Activated CD8-positive, alpha-beta memory T cell treated with anti-CD3 and anti-CD28 coated beads, Interleukin-2, amount 50 U/mL, for 24 hours (primary cell): ENCODE results near the gene KIF16B.
"Not testable (repeated sequence)": the region's sequence is repeated elsewhere in the genome, so short reads cannot be mapped to it uniquely, and the experiment has no call there.

Experiments
- DNase-seq: peaks from one replicate; pipeline ENCODE4 v3.0.0-alpha.2; 2020; ENCODE audit errors: extremely low read depth

KIF16B gene

DNA sequence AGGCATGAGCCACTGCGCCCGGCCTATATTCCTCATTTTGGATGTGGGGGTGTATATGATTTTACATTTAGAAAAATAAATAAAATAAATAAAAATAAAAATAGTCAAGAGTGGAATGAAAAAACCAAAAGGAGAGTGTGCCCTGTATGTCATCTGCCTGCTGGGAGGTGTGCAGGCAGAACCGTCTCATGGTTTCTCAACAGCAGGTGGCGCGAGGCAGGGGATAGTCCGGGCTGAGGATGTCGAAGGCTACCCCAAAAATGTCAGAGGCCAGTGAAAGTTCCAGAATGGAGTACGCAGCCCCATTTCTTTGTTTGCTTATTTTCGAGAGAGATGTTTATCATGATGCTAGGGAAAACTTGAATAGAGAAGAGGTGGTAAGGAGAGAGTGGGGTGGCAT, 16.4 kb upstream of the KIF16B start:
- no peak for DNase-seq

DNA sequence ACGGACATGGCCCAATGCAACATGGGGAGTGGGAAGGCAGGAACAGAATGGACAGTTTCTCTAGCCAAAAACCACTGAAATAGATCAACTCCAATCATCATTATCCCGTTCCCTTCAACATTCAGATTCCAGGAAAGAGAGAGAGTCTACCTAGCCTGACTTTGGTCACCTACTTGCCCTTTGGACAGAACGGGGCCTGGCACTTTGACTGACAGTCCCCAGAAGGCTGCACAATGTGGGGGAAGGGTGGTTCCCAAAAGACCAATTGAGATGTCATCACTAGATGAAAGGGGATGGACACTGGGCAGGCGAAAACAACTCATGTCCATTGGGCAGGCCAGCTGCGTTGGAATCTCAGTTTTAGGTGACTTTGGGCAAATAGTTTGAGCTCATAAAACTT, 15.0 kb upstream of the KIF16B start:
- no peak for DNase-seq

GRCh38 chr20:16587066-16587465, 13.8 kb upstream of the KIF16B start:
- DNase-seq: no peak

DNA sequence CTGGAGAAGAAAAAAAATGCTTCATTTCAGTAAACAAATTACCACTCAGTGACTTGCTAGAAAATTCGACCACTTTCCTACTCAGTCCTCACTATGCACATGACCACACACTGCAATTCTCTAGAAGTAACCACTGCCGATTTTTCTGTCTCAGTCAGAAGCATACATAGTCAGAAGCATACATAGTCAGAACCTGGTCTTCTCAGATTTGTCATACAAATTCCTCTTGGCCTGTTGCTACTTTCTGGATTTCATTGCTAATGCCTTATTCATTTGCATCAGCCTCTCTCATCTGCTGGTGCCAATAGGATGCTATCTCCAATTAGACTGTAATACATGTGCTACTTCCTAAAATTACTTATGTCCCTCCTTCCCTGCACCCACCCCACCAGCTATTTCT, 10.2 kb upstream of the KIF16B start:
- DNase-seq: no peak

DNA sequence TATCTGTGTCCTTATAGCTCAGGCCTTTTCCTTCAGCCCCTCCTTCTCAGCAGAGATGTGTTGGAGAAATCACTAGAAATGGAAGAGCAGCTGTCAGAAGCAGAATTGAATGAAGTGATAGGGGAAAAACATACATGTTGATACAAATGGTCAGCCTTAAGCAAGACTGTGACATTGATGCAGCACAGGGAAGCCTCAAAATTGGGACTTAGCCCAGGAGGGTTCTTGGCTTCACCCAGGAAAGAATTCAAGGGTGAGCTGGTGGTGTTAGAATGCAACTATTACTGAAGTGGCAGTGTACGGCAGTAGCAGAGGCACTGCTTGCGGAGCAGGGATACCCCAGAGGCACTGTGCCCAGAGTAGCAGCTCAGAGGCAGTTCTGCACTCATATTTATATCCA, 8.0 kb upstream of the KIF16B start:
- no peak for DNase-seq

- DNase-seq: no peak
These were observed 7.4 kb upstream of the KIF16B start for GRCh38 chr20:16580620-16581019.

GRCh38 chr20:16580147-16580546, 6.9 kb upstream of the KIF16B start:
- no peak for DNase-seq

DNA sequence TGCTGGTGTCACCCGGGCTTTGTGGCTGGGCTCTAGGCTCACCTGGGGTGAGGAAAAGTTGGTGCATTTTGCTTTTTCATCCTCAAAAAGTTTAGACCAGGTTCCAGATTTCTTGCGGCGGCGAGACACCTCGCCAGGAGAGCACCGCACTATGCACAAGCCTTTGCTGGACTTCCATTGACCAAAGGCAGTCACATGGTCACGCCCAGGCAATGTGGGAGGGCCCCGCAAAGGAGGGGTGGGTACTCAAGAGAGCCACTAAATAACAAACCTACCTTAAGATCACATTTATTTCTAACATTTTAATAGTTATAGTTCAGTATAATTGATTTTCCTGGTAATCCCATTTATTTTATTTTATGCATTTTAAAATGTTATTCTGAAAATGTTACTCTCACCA, 3.0 kb upstream of the KIF16B start:
- DNase-seq: no peak

- DNase-seq: no peak
These were observed 2.3 kb upstream of the KIF16B start for GRCh38 chr20:16575390-16576140.

DNA sequence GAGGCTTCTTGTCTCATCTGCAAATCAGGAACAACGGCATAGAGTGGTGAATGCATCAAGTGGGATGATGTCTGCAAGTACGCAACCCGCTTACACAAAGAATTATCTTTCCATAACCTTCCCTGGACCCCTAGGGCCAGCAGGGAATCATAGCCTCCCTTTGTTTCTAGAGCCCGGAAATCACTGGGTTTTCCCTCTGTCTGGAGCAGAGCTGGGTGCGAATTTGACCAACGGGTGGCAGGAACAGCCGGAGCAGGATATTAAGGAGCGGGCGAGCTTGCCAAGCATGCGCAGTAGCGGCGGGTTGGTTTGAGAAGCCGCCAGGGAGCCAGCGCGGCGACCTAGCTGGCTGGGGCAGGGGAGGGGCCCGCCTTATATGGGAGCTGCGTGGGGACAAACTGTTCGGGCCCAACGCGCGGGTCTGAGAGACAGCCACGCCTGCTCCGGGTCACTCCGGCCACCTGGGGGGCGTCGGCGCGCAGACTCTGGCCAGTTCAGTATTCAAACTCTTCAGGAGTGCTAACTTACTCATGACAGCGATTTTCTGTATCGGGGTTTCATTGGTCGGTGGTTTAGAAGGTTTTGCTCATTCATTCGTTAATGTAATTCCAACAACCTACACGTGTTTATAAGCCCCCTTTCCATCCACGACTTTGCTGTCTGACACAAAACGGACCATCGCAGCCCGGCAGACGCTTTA, 1.6 kb upstream of the KIF16B start:
- peak; percentile 60 for DNase-seq

GRCh38 chr20:16571333-16571732, 1.9 kb downstream of the KIF16B start:
- DNase-seq: no peak

DNA sequence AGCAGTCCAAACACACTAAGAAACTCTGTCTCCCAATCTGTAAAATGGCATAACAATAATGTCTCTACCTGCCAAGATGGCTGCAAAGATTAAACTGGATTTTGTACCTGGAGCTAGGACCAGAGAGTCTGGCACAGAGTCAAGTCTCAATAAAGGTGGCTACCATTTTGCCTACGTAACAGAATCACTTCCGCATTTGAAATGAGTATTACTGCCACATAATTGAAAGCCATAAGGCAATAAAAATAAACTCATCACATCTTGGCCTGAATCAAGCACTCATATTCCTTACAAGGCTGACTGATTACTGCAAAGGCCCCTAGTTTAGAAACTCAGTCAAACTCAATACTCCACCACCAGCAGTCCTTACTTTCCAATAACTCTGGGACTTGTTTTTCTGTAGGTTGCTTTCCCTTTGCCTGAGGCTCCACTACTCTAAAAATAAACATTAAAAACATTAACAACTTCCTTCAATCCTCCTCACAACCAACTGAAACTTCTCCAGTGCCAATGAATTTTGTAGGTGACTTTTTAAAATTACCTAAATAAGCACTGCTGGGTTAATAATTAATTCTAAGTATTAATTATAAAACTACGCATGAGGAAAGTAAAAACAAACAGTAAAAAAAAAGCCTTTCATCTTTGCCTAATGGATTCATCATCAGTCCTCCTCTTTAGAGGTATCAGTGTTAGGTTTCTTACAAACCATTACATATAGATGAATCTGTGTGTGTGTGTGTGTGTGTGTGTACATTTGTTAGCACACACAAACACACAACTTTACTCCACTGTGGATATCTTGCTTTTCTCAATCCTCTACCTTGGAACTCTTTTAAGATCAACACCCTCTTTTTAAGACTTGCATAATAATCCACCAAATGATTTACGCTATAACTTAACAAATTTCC, 3.7 kb downstream of the KIF16B start:
- no peak for DNase-seq

DNA sequence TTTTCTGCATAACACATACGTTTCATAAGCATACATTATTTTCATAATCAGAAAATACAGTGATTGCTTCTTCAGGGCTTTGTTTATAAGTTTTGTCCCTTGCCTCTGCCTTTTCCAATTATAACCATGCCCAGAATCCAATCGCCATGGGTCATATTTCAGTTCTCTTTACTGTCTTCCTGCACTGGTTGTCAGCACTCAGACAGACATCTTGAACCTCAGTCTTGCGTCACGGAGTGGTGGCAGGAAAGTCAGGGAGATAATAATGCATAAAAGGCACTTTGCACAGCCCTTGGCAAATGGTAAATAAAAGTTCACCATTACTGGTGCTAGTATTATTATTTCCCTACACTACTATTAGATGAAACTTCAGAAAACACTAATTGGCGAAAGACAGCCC, 7.2 kb downstream of the KIF16B start:
- no peak for DNase-seq

DNA sequence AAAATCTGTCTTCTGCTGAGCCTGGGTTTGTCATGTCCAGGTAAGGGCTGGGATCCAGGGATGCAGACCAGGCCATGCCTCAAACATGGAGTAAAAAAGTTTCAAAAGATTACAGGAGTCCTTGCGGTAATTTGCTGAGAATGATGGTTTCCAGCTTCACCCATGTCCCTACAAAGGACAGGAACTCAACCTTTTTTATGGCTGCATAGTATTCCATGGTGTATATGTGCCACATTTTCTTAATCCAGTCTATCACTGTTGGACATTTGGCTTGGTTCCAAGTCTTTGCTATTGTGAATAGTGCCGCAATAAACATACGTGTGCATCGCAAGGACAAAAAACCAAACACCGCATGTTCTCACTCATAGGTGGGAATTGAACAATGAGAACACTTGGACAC, 9.2 kb downstream of the KIF16B start:
- not testable (repeated sequence) for DNase-seq

DNA sequence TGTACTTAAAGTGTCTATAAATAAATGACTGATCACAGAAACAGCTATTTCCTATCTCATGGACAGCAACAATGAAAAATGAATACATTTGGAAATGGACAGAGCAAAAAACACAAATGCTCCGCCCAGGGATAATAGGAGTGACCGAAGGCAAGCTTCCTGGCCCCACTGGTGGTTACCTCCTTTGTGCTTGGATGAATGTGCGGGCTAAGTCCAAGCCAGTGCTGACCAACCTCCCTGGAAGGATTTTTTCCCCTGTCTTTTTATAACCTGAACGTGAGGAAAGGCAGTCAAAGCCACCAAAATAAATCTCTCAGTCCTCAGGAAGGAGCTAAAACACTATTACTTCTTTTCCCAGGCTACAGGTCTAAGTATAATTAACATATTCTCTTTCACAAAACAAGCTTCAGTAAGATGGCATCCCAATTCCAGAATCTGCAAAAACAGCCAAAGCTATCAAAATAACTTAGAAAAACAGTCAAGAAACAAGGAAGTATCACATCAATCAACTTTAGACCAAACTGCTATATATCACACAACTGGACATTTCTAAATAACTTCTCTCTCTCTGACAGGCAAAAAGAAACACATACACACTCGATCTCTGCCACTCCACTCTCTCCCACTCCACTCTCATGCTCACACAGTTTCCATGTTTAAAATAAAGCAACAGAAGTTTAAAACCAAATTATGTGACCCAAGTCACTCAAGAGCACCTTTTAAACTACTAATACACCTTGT, 10.0 kb downstream of the KIF16B start:
- DNase-seq: no peak

DNA sequence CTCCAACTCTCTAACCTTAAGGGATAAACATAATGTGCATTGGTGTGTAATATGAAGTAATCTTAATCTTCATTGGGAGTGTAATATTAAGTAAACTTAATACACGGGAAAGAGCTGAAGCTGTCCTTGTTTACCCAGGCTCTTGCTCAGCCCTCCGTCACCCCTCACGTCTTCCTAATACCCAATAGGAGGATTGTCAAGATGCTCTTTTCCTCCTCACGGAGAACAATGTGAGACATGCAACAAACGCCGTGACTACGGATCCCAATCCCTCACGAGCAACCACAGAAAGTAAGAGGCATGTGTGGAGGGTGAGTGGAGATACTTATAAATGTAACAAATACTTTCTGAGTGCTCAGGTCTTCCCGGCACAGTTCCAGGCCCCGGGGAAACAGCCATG, 11.0 kb downstream of the KIF16B start:
- no peak for DNase-seq

- no peak for DNase-seq
These were observed 12.6 kb downstream of the KIF16B start for GRCh38 chr20:16560661-16561060.

DNA sequence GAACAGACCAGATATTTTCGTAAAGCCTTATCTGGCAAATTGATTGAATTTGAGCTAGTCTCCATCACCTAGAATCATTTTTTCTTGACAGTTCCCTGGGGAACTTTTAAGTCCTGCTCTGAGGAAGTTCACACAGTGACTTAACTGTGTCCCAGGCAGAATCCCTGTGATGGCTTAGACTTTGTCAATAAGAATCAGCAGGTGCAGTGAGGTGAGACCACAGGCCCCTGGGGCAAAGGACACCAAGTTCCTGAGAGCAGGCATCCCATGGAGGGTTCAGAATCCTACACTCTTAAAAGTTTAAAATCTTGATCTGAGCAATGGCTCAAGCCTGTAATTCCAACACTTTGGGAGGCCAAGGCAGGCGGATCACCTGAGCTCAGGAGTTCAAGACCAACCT, 13.0 kb downstream of the KIF16B start:
- DNase-seq: no peak

DNA sequence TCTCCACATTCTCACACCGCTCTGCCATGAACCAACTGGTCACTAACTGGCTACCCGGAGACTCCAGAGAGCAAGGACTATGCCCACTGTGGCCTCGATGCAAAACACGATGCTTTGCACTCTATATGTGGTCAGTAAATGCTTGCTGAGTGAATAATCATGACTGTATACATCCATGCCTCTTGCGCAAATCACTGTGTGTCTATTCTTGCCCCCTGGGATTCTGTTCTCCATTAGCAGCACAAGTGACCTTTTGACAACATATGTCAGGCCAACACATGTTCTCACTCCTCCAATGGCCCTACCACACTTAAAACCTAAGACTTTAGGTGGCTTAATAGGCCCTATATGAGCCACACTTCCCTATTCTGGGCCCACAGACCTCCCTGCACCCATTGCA, 16.9 kb downstream of the KIF16B start:
- DNase-seq: no peak

GRCh38 chr20:16555754-16556153, 17.5 kb downstream of the KIF16B start:
- DNase-seq: no peak

DNA sequence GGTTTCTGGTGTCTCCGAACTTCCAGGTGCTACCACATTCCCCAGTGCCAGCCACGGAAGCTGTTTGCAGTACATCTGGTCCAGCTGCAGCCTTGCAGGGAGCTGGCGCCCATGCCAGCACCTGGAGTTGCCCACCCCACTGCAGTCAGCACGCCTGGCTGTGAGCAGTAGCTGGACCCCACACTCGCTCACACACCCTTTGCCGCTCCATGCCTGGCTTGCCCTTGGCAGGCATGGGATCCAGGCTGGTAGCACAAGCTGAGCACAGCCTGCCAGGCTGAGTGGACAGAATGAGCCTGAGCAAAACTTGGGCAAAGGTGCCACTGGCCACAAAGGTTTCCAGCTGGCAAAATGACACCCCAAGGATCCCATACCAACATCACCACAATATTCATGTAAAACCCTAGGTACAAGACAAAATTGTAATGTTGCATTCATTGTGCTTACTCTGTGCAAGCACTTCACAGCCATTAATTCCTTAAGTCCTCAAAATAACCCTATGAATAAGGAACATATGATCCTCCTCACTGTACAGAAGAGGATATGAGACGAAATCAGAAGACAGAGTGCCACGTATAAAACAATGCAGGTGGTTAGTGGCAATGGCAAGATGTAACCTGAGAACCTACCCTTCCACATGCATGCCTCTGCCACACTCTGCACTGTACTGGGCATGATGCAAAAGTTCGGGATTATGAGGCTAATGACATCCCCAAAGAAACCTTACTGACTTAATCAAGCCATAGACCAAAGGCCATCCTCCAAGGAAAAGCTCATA, 18.3 kb downstream of the KIF16B start:
- no peak for DNase-seq
